Embryonic facial prominence (tissue), 1 donor: Measurements from ENCODE around the gene MGP.

Source experiments
- DNase-seq: peaks from one replicate; pipeline ENCODE4 v3.0.0-alpha.2; 2016; ENCODE audit errors: extremely low spot score

The MGP gene

DNA sequence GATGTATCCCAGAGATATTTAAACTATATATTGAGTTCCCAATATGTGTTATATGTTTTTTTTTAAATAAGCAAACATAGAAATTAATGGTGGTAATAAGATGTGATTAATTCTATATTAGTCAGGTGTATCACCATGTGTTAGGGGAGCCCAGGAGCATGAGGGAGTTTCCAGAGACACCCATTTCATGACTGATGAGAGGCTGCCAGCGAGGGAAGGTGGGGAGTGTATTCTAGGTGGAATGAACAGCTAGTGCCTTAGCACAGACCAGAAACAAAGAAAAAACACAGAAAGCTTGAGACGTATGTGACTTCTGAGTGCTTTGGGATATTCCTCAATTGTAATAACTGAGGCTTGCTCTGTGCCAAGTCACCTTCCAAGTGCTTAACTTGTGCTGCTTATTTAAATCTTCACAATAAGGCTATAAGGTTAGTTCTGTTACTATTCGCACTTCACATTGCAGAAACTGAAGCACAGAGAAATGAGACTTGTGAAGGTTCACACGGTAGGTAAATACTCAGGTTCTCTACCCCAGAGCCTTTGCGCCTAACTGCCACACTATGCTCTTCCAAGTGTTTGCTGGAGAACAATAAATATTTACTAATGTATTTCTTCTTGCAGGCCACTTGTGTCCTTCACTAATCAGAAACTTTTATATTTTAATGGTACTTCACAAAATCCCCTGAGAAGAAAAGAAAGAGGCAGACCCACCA, 17.9 kb upstream of the MGP start:
- DNase-seq = no peak

DNA sequence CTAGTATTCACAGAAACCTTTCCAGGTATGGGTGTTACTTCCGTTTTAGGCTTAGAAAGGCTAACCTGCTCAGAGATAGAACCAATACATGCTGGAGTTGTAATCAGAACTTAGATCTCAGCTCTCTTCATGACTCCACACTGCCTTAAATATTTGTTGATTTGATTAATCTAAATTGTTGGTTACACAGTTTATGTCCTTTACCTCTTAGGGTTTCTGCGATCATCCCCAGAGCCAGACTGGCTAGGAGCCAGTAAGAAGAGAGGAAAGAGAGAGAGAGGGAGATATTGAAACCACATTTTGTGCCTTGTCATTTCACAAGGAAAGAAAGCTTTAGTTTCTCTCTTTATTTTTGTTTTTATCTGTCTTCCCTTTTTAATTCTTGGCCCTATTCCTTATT, 16.8 kb upstream of the MGP start:
- no peak for DNase-seq

DNA sequence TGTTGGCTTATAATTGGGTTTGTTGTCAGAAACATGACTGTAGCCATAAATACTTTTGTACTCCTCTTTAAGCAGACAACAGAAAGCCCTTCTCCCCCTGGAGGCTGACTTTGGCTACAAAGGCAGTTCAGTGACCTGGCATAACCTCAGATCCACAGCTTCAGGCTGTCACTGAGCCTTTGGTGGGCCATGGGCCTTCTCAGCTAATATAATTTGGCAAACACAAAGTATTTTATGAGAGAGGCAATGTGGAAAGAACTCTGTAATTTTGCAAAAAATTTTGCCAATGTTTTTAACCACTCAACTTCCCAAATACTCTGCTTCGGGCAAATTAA, 15.5 kb upstream of the MGP start:
- DNase-seq = no peak

DNA sequence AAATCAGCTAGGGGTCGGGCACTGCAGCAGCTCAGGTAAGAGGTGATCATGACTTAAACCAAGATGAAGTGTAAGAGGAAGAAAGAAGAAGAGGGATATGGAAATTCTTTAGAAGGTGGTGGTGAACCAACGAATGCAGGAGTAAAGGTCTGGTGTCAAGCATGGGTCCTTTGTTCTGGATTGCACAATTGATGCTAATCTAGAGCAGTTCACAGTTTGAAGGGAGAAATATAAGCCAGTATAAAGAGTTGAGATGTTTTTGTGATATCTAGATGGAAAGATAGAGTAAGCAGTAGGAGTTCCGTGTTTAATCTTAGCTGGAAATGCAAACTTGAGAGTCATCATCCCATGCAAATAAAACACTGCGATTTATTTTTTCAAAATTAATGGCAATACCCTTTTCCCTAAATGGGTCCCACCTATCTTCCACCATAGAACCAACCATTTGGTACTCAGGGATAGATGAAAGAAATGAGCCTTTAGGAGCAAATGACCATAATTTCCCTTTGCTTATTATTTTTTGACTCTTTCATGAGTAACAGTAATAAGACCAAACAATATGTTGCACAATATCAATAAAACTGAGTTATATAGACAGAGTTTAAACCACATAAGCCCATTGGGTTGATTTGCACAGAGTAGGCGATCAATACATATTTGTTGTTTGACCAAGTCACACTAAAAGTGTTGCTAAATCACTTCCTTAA, 15.0 kb upstream of the MGP start:
- DNase-seq = no peak

DNA sequence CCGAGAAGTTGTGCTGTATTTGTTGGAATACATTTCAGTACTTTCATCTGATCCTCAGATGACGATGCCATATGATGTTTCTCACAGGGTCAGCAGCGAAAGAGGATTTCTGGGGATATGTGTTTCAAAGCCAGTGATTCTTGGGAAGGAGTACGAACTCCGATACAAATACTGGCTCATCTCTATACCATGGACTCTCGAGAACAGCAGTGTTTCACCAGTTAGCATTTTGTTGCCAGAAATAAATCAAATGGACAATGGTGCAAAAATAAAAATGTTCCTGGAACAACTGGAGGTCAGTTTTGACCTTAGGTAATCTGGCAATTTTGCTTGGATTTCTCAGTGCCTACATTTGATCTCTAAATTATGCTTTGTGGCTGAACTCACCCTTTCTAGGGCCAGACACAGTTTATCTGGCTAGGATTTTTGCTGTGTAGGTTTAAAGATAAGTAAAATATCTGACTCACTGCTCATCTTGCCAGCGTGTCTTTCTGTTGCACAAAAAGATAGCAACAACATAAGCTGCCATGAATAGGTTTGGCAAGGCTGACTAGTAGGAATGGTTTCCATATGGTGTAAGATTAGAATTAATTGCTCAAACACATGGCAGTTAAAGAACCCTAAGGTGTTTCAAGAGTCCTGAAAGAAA, 11.0 kb upstream of the MGP start:
- no peak for DNase-seq

DNA sequence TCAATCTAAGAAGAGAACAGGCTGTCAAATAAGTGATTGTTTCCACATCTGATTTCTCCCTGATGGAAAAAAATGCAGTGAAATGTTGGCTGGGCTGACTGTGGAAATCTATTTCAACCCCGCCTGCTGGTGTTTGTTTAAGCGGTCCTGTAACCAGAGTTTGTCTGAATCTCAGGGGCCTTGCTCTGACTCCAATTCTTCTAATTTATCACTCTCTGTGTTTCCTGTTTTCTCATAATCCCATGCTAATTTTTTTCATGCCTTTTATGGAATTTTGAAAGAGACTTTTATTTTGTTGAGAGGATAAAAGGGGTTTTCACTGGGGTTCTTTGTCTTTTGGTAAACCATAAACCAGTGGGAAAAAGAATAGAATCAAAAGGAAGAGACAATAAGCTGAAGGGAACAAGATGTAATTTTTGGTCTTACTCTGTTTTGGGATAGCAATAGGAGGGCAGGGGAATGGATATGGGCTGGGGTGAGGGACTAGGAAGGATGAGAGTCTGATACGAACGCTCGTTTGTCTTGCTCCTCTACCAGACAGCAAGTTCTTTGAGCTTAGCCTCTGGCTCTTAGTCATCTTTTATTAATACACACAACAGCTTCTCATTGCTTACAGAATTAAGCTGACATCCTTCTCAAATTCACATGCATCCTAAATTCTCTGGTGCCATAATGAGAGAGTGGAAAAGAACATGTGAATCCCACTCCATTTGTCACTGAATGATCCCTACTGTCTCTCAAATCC, 8.0 kb upstream of the MGP start:
- DNase-seq = no peak

DNA sequence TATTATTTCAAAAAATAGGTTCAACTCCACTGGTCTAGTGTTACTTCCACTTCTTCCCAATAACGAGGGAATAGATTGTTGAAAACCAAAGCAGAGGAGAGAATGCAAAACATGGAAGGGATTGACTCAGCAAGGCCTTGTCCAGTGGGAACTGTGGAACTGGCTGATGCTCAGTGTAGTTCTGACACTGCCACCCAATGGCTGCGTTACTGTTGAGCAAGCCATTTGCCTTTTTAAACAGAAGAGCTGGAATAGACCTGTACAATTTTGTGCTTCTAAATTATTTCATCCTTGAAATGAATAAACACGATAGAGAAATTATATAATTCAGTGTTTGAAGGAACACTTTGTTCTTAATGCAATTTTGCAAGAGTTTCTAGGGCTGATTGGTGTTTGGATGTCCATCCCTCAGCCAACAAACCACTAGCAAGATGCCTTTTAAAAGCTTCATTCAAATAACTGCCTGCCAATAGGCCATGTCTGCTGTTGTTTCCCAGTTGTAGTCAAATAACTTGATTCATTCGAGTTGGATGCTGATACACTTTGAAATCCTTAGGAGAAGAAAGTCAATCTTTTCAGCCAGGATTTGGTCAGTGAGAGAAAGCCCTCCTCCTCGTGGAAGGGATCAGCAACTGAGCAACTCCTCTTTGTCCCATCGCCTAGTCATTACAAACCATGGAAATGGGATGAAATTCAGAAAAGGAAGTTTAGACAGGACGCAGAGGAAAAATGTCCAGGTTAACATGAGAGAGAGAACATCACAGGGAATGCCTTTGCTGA, 7.3 kb upstream of the MGP start:
- DNase-seq = no peak

DNA sequence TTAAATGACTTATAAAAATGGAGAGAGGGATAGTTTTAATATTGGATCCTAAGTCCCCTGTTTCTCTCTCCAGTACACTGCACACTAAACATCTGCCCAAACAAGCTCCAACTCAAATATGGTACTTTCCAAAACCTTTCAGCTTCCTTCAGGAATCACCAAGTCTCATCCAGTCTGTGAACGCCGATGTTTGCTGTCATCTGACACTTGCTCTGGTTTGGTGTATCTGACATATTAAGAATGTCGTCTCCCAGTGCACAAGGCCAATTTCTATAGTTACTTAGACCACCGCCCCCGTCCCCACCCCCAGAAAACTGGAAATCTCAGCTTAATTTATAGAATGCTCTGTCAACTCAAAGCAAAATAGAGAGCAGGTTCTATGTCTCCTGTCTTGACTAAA, 5.0 kb upstream of the MGP start:
- DNase-seq = no peak

DNA sequence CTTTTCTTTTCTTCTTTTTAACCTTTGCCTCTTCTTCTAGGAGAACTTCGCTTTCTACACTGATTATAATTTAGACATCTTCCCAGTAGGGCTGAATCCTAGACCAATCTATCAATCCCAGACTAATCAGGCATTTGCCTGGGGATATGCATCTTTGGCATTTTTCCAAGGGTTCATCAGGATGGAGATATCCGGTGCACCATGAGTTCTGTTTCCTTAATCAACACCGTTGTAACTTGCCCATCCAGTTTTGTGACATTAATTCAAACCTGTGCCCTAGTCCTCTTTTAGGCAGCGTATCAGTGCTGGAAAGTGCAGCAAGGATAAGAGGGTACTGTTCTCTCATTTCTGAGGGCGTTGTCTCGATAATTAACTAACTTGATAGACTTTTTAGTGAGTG, 617 bp upstream of the MGP start:
- DNase-seq = no peak

DNA sequence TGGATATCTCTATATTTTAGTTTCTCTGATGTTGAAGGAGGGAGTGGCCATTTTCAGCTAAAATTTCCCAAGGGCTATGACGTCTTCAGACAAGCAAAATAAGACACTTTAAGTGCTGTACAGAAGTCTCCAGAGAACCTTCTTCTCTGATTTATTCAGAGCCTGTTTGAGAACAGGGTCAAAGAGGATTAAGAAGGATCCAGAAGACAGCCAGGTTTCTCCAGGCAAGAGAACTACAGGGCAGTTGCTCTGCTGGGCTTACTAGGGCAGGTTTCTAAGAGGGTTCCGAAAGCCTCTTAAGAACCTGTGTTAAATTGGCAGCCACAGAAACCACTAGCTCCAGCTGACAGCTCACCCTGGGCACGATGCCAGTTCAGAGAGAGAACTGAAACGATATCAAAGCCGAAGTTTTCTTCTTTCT, 1.2 kb downstream of the MGP start:
- DNase-seq = peak; percentile 47

DNA sequence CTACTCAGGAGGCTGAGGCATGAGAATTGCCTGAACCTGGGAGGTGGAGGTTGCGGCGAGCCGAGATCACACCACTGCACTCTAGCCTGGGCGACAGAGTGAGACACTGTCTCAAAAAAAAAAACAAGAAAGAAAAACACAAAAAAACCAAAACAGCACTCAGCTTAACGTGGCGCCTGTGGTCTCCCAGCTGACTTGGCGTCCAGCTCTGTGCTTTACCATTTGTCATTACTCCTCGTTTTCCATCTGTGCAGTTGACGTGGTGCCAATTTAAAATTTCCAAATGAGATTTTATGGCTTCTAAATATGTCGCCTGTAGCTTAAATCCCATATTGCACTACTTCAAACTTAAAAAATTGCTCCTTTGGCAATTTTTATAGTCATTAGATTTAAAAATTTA, 2.0 kb downstream of the MGP start:
- DNase-seq = no peak

DNA sequence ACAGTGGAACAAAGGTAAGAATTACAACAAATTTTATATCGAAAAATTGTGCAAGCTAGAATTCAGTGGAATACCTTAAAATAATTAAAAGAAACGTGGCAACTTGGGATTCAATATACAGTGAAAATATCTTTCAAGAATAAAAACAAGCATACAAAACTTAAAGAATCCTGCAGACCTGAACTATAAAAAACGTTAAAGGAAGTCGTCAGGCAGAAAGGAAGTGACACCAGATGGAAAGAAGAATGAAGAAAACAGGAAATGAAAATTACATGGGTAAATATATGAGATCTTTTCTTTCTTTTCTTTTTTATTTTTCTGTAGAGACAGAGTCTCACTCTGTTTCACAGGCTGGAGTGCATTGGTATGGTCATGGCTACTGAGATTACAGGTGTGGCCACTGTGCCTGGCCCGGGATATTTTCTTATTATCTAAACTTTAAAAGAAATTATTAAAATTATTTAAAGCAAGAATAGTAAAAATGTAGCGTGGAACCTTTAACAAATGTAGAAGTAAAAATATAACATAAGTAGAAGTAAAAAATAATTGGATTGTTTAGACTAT, 4.7 kb downstream of the MGP start:
- DNase-seq = no peak

DNA sequence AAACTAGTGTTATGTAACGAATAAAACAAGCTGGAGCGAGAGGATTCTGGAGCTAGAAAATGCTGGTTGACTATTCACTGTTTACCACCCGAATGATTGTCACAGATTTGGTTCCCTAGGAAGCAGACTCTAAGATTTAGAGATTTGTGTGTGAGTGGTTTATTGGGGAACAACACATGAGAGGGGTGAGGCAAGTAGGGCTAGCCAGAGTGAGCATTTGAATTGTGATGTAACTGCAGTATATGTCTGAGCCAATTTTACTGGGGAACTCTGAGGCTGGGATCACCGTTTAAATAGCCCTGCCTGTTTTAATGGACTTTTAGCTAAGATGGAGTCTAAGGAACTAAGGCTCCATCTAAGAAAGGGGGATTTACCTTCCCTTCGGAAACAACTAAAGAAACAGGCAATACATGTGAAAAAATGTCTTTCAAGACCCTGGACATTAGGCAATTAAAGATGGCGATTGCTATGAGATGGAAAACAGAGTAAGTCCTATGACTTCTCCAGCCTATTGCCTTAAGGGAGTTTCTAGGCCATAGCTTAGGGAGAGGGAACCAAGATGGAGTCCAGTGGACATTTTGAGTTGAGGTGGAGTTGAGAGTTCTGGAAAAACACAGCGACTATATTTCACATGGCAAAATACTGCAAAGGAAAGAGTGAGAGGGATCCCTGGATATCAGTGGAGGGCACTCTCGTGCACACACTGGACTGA, 6.3 kb downstream of the MGP start:
- DNase-seq = no peak

DNA sequence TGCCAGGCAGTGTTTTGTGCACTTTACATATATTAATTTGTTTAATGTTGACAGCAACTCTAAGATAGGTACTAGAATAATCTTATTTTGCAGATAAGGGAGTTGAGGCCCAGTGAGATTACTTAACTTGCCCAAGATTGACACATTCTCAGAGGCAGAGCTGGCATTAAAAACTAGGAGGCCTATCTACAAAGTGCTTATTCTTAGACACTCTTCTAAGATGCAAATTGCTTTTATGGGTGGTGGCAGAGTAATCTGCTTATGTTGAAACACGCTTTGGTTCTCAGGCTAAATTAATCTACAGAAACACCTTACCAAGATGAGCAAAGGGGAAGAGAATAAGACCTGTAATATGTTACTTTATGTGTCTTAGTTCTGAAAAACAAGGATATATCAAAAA, 7.2 kb downstream of the MGP start:
- no peak for DNase-seq

DNA sequence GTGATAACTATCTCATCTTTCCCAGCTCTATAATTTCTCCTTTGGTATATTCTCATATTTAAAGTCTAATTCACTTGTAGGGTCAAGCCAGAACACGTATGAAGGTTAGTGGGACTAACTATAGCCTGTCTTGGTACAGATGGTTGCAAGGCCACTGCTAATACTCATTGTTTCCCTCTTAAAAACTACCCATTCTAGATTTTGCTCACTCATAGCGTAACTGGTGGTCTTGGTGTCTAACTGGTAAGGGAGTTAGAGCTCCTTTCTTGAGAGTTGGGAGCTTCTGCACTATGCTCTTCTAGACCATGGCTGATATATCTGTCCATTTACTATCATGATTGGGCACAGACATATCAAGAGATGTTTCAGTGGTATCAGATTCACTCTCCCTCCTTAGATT, 8.8 kb downstream of the MGP start:
- no peak for DNase-seq

DNA sequence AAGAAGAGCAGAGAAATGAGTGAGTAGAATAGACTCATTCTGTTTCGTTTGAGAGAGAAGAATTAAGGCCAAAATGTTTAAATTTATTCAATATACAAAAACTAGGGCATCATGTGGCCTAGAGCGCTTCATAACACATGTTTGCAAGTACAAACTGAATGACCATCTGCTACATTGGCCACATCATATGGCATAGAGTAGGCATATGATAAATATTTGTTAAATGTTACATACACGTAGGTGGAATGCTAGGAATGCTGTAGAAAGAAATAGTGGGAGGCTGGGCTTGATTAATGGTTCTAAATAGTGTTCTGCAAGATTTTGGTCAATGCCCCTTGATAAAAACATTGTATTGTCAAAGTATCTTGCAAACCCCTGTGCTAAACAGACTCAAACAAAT, 10.8 kb downstream of the MGP start:
- no peak for DNase-seq

DNA sequence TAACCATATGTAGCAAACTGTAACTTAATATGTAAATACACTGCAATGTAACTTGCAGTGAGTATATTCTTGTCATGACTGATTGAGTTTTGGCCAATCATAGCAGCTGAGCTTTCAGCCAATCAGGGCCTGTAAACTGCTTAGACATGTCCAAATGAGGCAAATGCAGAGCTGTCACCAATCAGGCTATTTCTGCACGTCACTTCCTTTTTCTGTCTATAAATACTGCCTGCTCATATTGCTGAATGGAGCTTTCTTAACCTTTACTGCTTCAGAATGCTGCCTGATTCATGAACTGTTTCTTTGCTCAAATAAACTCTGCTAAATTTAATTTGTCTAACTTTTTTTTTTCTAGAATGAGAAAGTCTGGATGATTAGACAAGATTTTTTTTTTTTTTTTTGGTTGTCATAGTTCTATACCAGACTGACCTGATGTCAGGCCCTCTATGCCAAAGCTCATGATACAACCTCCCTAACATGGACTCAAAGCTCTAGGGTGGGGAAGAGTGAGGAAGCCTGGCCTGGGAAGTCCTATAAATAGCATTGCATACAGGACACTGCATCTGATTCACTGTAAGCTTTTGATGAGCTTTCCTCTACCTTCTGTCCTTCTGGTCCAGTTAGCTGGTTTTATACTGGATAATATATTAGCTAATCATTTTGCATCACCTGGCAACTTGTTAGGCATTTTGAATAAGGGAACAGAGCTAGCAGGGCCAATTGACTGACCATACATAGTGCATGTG, 12.0 kb downstream of the MGP start:
- no peak for DNase-seq

DNA sequence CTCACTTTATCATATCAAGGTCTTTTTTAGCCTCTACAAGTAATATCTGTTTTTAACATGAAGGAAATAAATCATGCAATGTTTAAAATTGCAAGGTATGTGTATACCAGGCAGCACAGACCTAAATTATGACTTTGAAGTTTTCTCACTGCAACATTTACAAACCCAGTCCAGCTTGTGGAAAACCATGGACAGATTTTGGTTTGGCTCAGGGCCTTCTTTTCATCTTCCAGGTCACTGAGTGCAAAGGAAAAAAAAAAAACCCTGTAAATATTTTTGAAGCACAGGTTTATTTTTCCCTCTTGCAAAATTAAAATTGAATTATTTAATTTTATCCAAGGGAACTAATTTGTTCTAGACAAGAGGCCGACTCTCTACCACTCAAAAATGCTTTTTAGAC, 13.8 kb downstream of the MGP start:
- no peak for DNase-seq

DNA sequence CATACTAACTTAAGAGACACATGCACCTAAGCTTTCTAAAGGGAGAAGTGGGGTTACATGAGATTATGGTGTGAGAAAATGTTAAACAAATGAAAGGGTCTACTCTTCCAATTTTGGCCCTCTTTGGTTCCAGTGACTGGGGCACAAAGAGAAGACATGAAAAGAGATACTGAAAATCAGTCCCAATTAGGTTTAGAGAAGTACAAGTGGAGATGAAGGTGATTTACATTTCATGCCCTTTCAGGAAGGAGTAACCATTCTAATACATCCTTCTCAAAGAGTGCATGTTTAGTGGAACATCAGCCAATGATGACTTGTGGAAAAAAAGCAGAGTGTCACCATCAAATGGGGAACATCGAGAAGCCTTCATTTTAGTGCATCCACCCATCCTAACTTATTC, 14.4 kb downstream of the MGP start:
- no peak for DNase-seq

DNA sequence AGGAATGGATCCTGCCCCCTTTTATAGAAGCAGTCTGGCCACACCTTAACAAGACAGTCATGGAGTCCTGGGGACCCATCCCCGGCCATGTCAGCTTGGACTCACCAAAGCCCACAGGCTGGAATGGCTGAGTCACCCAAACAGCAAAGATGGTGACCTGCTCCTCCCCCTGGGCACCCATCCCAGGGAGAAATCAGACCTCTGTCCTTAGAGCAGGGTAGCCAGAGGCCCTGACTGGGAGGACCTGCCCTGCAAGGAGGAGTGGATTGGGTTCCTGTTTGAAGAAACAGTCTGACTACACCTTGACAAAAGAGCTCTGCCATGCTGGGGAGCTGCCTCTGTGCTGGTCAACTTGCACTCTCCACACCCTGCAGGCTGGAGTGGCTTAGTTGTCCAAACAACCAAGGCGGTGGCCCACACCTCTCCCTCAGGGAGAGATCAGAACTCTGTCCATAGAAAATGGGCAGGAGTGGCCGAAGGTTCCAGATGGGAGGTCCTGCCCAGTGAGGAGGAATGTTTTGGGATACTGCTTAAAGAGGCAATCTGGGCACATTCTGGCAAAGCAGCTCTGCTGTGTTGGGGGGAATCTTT, 16.6 kb downstream of the MGP start:
- DNase-seq = no peak
